ENCODE results near the gene WFDC8. TPM values are rescaled to one million over a fixed set of nuclear protein-coding genes. Genes with fewer than 3 reads are reported as not detected.

The WFDC8 gene
- total and polyA plus RNA-seq, 2 donors (not counting 3 experiments of a cell fraction or from before 2014, with no cell fraction given), result not detected

DNA sequence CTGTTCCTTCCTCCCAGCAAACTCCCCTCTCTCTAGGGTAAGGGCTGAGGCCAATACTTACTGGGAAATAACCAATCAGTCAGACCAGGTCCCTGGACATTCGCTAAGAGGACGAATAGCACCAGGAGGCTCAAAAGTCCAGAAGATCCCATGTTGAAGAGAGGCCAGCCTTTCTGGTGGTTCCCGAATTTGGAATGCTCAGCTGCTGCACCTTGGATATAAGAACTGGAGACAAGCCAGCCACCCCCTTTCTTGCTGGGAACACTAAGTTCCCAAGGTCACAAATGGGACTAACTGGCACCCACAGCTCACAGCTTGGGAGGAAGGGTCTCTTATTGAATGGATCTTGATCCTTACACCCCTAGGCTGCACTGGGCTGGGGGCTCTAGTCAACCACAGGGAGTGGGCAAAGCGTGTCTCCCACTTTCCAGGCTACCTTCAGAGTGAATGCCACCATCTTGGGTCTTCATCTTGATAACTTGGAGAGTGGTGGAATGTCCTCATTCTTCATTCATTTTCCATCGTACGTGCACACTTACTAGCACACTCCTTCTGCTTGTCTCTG lies 31.8 kb downstream of the WFDC8 start, which contains the start of gene EPPIN:
Gene EPPIN, minus strand, starts transcription at position 196 of the 565 bp plus-strand sequence. Its CDS starts 44 bp downstream, at position 152.
- Histone ChIP-seq H3K4me1 (ENCODE audit: control insufficient read depth, extremely low read depth, insufficient read depth, low read length) (no peaks in the 10 kb centered on the region), H3K27me3 (ENCODE audit: control insufficient read depth in 2 of 2, insufficient read depth in 2 of 2, low read length in 2 of 2) (no peaks in the 10 kb centered on the region), H3K79me2 (ENCODE audit: control insufficient read depth, insufficient read depth, low read length) (no peaks in the 10 kb centered on the region), H3K27ac (ENCODE audit: insufficient read depth, low read depth, low read length) (no peak within 1 kb of the TSS), H4K20me1 (replicated peaks; ENCODE audit: control insufficient read depth, extremely low read depth, insufficient read depth, low read length) (no peaks in the 10 kb centered on the region), H3K9me1 (replicated peaks; ENCODE audit: control insufficient read depth, extremely low read depth, insufficient read depth, low read length) (no peaks in the 10 kb centered on the region), H2AFZ (ENCODE audit: low read depth, low read length) (no peak within 1 kb of the TSS), H3K9me3 (replicated peaks; ENCODE audit: control insufficient read depth, insufficient read depth, low read length) (no peaks in the 10 kb centered on the region), H3K36me3 (ENCODE audit: control insufficient read depth in 2 of 2, extremely low read depth in 1 of 2, insufficient read depth in 2 of 2, low read length in 2 of 2) (no peaks in the 10 kb centered on the region), H3K4me2 (ENCODE audit: insufficient read depth, low read length) (no peak within 1 kb of the TSS), H3K4me3 (replicated peaks in 1 of 3; ENCODE audit: insufficient read depth in 1 of 3, low read depth in 1 of 3, low read length in 3 of 3) (no peak within 1 kb of the TSS), H3K9ac (replicated peaks; ENCODE audit: extremely low read depth, insufficient read depth, low read length) (no peak within 1 kb of the TSS)
- TF ChIP-seq JUN (IDR thresholded peaks at IDR 0.05; ENCODE audit: borderline replicate concordance, insufficient read depth, insufficient read length, low read depth) (no peak), FOS (IDR thresholded peaks at IDR 0.05; ENCODE audit: borderline replicate concordance, insufficient read depth, low read length) (no peak), POLR2A (IDR thresholded peaks at IDR 0.05; ENCODE audit: low read depth, low read length) (no peak), POLR2AphosphoS5 (IDR thresholded peaks at IDR 0.05; ENCODE audit: insufficient read depth, low read depth, low read length) (no peak), GATA2 (IDR thresholded peaks at IDR 0.05; ENCODE audit: insufficient read depth, insufficient read length, low read depth, low read length) (no peak), MYC (IDR thresholded peaks at IDR 0.05; ENCODE audit: low read depth, low read length) (no peak), EZH2 (IDR thresholded peaks at IDR 0.05; ENCODE audit: borderline replicate concordance, low read depth, low read length, severe bottlenecking) (no peak)
- TF ChIP-seq, protein P1, sequence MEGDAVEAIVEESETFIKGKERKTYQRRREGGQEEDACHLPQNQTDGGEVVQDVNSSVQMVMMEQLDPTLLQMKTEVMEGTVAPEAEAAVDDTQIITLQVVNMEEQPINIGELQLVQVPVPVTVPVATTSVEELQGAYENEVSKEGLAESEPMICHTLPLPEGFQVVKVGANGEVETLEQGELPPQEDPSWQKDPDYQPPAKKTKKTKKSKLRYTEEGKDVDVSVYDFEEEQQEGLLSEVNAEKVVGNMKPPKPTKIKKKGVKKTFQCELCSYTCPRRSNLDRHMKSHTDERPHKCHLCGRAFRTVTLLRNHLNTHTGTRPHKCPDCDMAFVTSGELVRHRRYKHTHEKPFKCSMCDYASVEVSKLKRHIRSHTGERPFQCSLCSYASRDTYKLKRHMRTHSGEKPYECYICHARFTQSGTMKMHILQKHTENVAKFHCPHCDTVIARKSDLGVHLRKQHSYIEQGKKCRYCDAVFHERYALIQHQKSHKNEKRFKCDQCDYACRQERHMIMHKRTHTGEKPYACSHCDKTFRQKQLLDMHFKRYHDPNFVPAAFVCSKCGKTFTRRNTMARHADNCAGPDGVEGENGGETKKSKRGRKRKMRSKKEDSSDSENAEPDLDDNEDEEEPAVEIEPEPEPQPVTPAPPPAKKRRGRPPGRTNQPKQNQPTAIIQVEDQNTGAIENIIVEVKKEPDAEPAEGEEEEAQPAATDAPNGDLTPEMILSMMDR (IDR thresholded peaks at IDR 0.05; ENCODE audit: extremely low read depth in 1 of 2, insufficient read depth in 1 of 2, low read depth in 1 of 2, low read length in 2 of 2), result no peak
- TF ChIP-seq, protein P2, sequence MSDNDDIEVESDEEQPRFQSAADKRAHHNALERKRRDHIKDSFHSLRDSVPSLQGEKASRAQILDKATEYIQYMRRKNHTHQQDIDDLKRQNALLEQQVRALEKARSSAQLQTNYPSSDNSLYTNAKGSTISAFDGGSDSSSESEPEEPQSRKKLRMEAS (IDR thresholded peaks at IDR 0.05; ENCODE audit: insufficient read depth, insufficient read length), result no peak
- dilution Hi-C loops (cut with MboI; ENCODE audit: extremely low pct_ligation_motif_present, low sequenced_read_pairs) (no loop called here), intact Hi-C loops (cut with micrococcal nuclease) (no loop called here)
- BruUV-seq (replicated peaks), result no TSS peak
- FAIRE-seq (no peak), DNase-seq (ENCODE audit: low read depth, low spot score) (no peak)
- ChIA-PET CTCF (interaction anchor here (3.1 kb wide), 1 partner anchor 224 kb away, joined by 14 read pairs; no protein-coding TSS in a partner anchor), POLR2A (no interaction called here)

Measured in endothelial cell of umbilical vein (primary cell).